ENCODE measurements around the gene ZNF568. TPM values are rescaled to one million over a fixed set of nuclear protein-coding genes. Genes with fewer than 3 reads are reported as not detected.

The ZNF568 gene
- total and polyA plus RNA-seq, 2 of the 4 experiments (the other 2 are of a cell fraction), result 3.0 to 7.3 TPM

DNA sequence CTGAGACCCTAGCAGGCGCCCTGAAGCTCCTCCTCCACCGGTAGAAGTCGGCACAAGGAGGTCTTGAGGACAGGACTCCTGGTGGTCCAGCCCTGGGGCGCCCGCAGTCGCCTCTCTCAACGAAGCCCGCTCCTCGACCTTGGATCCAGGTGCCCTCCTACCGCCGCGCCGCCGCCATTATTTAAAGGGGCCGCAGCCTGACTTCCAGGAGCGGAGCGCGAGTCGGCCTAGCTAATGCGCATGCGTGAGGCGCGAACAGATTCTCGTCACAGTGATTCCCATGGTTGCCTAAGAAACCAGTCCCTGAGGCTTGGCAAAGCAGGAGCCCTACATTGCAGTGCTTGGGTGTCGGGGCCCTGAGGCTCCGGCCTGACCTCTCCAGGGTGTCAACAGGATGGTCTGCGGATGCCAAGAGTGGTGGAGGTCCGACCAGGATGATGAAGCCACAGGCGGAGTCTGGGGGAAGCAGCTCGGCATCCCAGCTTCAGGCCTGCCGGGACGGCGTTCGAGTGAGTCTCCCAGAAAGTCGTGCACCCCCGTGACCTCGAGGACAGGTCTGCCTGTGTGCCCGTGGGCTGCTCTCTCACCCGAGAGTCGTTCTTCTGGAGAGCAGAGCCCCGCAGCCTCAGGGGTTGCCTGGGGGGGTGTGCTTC lies 96.1 kb downstream of the ZNF568 start:
- Histone ChIP-seq H3K79me1 (ENCODE audit: low read depth in 1 of 2, low read length in 2 of 2) (no peaks in the 10 kb centered on the region), H3K36me3 (ENCODE audit: control insufficient read depth, insufficient read depth, low read length) (no peaks in the 10 kb centered on the region), H3K14ac (replicated peaks; ENCODE audit: low read depth, low read length) (no peak overlapping the region), H2BK20ac (ENCODE audit: low read depth, low read length) (no peak overlapping the region), H3K56ac (ENCODE audit: extremely low read depth, insufficient read depth, low read length) (no peak overlapping the region), H3K9me3 (ENCODE audit: control insufficient read depth, insufficient read depth, low read length) (peaks cover 79% of the 10 kb centered on the region), H3K4me3 (ENCODE audit: insufficient read depth, low read depth, low read length) (no peak overlapping the region), H3K27ac (ENCODE audit: insufficient read depth, low read length) (no peak overlapping the region), H2BK15ac (ENCODE audit: low read depth, low read length) (no peak overlapping the region), H4K8ac (ENCODE audit: low read depth in 2 of 2, low read length in 2 of 2) (no peak overlapping the region), H3K9ac (ENCODE audit: low read depth, low read length) (no peak overlapping the region), H3K9me1 (ENCODE audit: insufficient read depth, low read length) (no peaks in the 10 kb centered on the region), H3K23ac (ENCODE audit: low read depth, low read length) (no peak overlapping the region), H2AFZ (replicated peaks; ENCODE audit: low read length, poor library complexity) (no peak overlapping the region), H3K4ac (ENCODE audit: low read depth, low read length) (no peak overlapping the region), H3K27me3 (ENCODE audit: control insufficient read depth, insufficient read depth, low read length) (no peaks in the 10 kb centered on the region), H3K18ac (ENCODE audit: low read depth, low read length) (no peak overlapping the region), H3K4me2 (ENCODE audit: low read depth, low read length) (no peak overlapping the region), H4K91ac (ENCODE audit: insufficient read depth, low read depth, low read length) (no peak overlapping the region), H2BK5ac (ENCODE audit: low read depth, low read length, poor library complexity, severe bottlenecking) (no peak overlapping the region), H4K20me1 (ENCODE audit: insufficient read depth, low read length) (no peaks in the 10 kb centered on the region), H2AK9ac (replicated peaks; ENCODE audit: low read depth, low read length, poor library complexity) (no peak overlapping the region), H2BK120ac (ENCODE audit: low read depth, low read length) (no peak overlapping the region), H2AK5ac (ENCODE audit: low read depth, low read length) (no peak overlapping the region), H3K4me1 (ENCODE audit: control insufficient read depth, insufficient read depth, low read length) (no peaks in the 10 kb centered on the region), H4K5ac (ENCODE audit: low read depth, low read length) (no peak overlapping the region)
- intact Hi-C loops (cut with micrococcal nuclease), result no loop called here
- in situ Hi-C loops (cut with MboI; ENCODE audit: low sequenced_read_pairs), result no loop called here
- ATAC-seq (ENCODE audit: low read depth), result no peak
- dilution Hi-C loops (cut with HindIII; ENCODE audit: low sequenced_read_pairs, unreplicated experiment), result no loop called here
- CTCF ChIA-PET, result no interaction called here
- TF ChIP-seq, protein P1, sequence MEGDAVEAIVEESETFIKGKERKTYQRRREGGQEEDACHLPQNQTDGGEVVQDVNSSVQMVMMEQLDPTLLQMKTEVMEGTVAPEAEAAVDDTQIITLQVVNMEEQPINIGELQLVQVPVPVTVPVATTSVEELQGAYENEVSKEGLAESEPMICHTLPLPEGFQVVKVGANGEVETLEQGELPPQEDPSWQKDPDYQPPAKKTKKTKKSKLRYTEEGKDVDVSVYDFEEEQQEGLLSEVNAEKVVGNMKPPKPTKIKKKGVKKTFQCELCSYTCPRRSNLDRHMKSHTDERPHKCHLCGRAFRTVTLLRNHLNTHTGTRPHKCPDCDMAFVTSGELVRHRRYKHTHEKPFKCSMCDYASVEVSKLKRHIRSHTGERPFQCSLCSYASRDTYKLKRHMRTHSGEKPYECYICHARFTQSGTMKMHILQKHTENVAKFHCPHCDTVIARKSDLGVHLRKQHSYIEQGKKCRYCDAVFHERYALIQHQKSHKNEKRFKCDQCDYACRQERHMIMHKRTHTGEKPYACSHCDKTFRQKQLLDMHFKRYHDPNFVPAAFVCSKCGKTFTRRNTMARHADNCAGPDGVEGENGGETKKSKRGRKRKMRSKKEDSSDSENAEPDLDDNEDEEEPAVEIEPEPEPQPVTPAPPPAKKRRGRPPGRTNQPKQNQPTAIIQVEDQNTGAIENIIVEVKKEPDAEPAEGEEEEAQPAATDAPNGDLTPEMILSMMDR (conservative IDR thresholded peaks at IDR 0.05; ENCODE audit: low read depth, low read length), result no peak
- TF ChIP-seq NFE2L2 (IDR thresholded peaks at IDR 0.05; ENCODE audit: low read depth, low read length) (no peak), RCOR1 (IDR thresholded peaks at IDR 0.05; ENCODE audit: insufficient replicate concordance, low read length) (no peak), MXI1 (IDR thresholded peaks at IDR 0.05; ENCODE audit: borderline replicate concordance, low read depth, low read length) (no peak), BHLHE40 (IDR thresholded peaks at IDR 0.05; ENCODE audit: low read depth, low read length) (no peak), MAZ (IDR thresholded peaks at IDR 0.05; ENCODE audit: borderline replicate concordance, low read depth, low read length) (no peak)
- TF ChIP-seq, protein P2, sequence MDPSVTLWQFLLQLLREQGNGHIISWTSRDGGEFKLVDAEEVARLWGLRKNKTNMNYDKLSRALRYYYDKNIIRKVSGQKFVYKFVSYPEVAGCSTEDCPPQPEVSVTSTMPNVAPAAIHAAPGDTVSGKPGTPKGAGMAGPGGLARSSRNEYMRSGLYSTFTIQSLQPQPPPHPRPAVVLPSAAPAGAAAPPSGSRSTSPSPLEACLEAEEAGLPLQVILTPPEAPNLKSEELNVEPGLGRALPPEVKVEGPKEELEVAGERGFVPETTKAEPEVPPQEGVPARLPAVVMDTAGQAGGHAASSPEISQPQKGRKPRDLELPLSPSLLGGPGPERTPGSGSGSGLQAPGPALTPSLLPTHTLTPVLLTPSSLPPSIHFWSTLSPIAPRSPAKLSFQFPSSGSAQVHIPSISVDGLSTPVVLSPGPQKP (IDR thresholded peaks at IDR 0.05; ENCODE audit: borderline replicate concordance, low read depth, low read length), result no peak
- no peak for DNase-seq
- no TSS peak for BruUV-seq (replicated peaks)
- POLR2A ChIA-PET (ENCODE audit: unreplicated experiment), result no interaction called here
- WGBS, 2 experiments (ENCODE audit: extremely low coverage in 2 of 2, insufficient read length in 1 of 2), result 88% methylated on average over 29 of the region's 41 CpGs; no CpG with 5 or more reads in 1 of the 2 experiments
